Middle frontal gyrus (tissue), 1 donor: Measurements from ENCODE around the gene DIS3L2.
A peak's percentile ranks its signal among the peaks of the same experiment; 100 is the strongest.
"Not testable (repeated sequence)": the region's sequence is repeated elsewhere in the genome, so short reads cannot be mapped to it uniquely, and the experiment has no call there.

Experiments used
- DNase-seq: peaks from one replicate; pipeline ENCODE4 v3.0.0-alpha.2; 2015; ENCODE audit warnings: low spot score; ENCODE audit errors: extremely low spot score

The DIS3L2 gene

DNA sequence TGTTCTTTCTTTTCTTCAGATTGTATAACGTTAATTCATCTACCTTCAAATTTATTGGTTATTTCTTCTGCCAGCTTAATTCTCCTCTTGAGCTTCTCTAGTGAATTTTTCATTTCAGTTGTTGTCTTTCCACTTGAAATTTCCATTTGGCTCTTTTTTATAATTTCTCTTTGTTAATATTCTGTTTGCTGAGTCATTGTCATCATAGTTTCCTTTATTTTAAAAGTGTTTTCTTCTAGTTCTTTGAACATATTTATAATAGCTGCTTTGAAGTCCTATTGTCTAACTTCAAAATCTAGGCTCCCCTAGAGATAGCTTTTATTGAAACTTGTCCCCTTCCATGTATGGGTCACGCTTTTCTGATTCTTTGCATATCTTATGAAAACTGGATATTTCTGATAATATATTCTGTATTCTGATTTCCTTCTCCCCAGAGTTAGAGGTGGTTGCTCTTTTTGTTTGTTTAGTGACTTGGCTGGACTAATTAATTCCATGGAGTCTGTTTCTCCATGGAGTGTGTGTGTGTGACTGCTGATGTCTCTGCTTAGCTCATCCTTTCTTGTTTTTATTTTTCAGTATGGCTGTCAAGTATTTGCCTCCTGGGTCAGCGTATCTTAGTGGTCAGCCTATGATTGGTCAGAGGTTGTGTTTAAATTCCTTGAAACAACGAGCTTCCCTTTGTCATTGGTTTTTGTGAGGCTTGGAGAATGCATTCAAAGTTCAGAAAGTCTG is 47.6 kb downstream of the DIS3L2 start:
- no peak for DNase-seq

DNA sequence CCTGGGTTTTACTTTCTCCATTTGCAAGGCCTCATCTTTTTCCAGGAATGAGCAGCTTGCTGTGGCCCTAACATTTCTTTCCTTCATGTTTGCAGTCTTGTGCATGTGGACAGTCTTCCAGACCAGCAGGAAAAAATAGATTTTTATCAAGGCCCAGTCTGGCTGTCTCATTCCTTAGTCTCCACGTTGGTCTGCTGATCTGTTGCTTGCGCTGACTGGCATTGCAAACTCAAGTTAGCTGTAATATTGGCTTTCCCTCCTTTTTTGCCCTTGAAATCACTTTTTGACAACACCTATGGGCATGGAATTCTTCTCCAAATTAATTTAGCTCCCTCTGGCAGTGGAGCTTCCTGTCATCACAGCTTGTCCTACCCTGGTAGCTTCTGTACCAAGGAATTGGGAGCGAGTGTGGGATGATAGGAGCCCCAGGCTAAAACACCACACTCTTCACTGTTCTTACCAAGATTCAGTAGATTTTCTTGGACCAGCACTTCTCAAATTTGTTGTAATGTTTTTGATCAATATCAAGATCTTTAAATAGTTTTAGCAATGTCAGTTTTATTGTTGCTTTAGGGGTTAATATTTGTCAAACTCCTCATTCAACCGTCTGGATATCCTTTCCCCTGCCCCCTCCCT is 48.2 kb downstream of the DIS3L2 start:
- DNase-seq: no peak

DNA sequence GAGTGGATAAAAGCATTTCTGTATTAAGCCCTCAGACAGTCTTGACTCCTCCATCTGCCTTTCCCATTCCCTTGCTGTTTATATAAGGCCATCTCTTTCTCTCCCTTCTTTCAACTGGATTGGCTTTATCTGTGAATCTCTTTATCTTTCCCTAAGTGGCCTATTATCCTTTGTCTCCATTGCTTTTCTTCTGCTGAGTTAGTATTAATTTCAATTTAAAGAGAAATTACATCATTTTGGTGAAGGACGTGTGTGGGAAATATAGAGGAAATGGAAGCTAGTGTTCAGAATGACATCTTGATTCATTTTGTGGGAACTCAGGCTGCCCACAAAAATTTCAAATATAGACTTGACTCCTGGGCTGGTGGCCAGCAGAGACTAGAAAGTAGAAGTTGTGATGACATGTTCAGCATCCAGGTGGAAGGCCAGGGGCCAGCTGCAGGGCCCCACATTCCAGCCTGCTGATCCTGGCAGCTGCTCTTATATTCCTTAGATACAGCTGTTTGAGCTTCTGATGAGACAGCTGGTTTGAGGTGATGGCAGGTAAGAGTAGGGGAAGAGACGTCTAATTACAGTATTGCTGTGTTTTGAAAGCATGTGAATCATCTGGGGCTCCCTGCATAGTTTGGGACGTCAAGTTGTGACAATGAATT is 52.3 kb downstream of the DIS3L2 start:
- no peak for DNase-seq

DNA sequence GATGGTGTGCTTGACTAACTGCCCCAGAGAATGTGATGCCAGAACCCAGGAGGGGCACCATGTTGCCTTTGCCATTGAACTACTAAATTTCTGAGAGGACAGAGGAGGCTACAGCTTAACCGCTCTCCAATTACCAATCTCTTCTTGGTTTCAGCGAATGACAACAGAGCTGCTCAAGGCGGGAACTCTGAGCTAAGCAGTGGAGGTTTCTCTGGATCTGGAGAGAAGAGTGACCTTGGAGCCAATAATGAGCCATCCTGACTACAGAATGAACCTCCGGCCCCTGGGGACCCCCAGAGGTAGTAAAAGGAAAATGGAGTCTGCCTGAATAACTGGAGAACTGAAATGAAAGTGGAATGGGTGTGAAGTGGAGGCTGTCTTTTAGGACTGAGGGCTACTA is 53.2 kb downstream of the DIS3L2 start:
- no peak for DNase-seq

DNA sequence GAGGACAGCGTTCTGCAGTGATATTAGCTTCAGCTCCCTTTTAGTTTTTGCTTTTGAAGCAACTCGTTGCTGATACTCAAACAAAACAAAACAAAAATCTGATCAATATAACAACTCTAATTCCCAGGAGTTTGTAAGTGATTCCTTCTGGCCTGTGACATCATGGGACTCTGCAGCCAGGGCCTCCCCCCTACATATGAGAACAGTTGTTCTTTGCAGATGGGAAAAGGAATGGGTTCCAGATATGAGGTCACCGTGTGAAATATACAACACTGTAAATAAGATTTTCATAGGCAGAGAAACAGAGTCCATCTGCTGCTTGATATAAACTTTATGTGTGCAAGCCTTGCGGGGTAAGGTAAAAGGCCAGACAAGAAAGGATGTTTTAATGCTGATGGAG is 56.7 kb downstream of the DIS3L2 start:
- DNase-seq: no peak

DNA sequence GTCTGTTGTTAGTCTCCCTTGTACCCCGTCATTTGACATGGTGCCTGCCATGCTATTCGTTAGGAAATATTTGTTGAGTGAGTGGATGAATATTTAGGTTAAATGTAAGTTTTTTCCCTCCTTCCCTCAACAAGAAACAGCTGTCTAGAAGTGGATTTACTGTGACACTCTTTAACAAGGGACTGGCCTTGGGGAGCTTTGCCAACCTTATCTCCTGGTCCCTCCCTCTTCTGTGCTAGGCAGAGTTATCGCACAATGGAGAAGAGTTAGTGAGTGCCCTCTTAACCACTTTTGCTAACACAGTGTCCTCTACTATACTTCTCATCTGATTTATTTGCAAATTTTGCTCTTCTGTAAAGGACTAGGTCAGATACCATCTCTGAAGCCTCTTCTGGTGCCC is 61.2 kb downstream of the DIS3L2 start:
- no peak for DNase-seq

DNA sequence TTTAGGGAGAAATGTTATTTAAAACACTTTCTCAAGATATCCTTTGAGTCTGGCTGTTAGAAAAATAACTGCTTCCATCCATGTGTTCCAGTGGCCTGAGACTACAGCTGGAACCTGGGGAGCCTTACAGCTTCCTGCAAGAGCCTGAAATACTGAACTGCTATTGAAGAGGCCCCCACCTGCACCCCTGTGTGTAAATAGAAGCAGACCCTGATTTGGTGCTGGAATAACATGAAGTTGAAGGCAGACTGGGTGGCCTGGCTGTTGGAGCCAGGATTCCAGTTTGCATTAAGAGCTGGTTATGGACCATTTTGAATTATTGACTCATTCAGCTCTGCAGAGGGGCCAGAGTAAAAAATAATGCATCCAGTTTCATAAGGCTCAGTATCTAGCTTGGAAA is 61.9 kb downstream of the DIS3L2 start:
- DNase-seq: no peak

DNA sequence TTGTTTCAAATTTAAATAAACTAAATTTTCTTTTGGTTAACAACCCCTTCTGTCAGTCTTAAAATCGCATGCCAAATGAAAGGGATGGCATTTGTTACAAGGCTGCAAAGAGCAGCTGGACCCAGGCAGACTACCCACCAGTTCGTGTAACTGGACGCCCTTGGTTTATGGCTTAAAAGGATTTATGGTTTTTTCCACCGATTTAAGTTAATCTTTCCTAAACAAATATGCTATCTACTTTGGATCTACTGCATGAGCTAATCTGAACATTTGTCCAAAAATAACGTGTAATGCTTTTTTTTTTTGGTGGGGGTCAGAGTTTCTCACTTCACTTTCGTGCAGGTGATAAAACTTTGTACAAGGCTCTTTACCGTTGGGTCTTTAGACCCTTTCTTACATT is 62.9 kb downstream of the DIS3L2 start:
- no peak for DNase-seq

DNA sequence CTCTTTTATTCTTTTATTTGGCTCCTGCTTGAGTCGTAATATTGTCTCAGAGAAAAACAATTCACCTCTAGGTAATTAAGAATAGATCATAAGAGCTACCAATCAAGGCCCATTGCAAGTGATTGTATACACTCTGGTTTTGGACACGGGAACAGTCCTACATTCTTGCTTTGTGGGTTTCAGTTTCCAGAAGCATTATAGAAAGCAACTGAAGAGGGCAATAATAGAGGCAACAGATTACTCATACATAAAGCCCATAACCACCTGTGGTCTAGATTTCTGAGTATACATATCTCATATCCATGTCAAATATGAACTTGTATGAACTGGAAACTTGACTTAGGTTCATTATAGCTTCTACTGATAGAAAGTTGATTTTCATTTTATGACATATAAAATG is 65.4 kb downstream of the DIS3L2 start:
- DNase-seq: no peak

DNA sequence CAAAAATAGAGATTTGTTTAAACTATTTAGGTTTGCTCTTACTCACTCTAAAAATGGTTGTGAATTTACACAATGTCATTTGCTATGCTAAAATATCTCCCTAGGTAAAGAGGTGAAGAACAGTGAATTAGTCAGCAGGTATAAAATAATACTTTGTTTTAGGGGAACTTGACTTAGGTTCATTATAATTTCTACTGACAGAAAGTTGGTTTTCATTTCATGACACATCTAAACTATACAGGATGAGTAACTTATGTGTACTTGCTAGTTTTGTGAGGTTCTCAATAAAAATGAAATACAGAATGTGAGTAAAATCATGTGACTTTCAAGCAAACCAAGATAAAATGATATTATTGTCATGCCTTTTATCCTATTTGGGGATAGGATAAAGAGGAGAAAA is 66.0 kb downstream of the DIS3L2 start:
- no peak for DNase-seq

DNA sequence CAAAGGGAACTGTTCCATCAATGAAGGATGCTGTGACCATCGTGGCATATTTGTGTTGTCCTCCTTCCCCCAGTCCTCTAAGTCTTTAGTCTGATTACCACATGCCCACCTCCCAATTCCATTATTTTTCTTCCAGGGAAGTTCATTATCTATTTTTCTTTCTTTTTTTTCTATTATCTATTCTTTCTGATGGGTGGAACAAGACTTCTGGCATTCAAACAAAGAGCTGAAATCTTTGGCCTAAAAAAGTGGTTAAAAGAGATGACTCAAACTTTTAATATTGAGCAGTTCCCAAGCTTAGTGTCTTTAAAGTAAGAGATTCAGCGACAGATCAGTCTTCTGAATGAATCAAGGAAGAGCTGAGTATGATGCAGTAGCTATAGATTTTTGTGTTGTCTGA is 66.6 kb downstream of the DIS3L2 start:
- DNase-seq: no peak

DNA sequence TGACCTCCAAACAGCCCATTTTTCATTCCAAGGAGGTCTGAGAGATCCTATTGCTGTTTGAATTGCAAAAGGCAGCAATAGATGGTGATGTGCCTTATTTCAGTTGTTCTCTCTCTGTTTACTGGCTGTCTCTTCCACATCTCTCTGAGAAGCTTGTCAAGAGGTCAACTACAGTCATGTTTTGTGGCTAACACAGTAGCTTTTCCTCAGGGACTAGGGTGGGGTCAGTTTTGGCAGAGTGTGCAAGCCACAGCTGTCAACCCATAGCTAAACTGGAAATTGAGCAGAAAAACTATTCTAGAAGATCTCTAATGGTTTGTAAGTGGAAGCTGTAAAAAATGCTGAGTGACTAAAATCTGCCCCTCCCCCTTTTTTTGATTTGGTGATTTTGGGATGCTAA is 67.1 kb downstream of the DIS3L2 start:
- DNase-seq: no peak

DNA sequence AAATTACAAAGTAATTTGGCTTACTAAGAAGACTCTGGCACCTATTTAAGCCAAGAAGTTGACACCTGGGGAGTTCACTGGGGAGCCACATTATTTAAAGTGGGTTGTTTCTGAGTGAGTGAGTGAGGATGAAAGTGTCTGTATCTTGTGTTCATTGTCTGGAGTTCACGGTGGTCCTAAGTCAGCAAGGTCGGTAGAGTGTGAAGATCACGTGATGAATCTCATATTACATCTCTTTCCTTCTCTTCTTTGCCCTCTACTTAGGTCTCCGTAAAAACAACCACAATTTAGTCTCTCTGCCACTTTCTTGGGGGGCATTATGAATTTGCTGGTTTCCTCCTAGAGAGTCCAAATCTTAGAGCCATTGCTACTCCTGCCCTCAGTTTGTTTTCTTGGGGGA is 67.8 kb downstream of the DIS3L2 start:
- no peak for DNase-seq

DNA sequence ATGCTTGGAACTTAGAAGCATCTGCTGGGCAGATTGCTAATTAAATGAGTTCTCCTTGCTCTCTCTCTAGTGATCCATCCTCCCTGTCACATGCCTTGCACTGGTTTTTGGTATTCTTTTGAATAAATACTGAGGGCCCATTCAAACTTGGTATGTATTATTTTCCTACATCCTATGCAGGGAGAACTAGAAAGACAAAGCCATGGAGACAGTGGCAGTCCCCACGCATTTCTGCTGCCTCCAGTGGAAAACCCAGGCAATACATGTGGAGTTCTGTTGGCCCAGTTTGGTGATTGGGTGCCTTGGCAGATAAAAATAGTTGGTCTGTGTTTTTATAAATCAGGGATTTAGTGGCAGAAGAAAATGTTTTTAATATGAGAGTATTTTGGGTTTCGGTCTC is 68.7 kb downstream of the DIS3L2 start:
- no peak for DNase-seq

DNA sequence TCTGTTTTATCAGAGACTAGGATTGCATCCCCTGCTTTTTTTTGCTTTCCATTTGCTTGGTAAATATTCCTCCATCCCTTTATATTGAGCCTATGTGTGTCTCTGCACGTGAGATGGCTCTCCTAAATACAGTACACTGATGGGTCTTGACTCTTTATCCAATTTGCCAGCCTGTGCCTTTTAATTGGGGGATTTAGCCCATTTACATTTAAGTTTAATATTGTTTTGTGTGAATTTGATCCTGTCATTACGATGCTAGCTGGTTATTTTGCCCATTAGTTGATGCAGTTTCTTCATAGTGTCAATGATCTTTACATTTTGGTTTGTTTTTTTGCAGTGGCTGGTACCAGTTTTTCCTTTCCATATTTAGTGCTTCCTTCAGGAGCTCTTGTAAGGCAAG is 73.8 kb downstream of the DIS3L2 start:
- DNase-seq: not testable (repeated sequence)

DNA sequence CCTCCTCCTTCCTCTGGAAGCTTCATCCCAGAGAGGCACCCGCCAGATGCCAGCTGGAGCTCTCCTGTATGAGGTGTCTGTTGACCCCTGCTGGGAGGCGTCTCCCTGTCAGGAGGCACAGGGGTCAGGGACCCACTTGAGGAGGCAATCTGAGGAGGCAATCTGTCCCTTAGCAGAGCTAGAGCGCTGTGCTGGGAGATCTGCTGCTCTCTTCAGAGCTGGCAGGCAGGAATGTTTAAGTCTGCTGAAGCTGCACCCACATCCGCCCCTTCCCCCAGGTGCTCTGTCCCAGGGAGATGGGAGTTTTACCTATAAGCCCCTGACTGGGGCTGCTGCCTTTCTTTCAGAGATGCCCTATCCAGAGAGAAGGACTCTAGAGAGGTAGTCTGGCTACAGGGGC is 75.4 kb downstream of the DIS3L2 start:
- not testable (repeated sequence) for DNase-seq

DNA sequence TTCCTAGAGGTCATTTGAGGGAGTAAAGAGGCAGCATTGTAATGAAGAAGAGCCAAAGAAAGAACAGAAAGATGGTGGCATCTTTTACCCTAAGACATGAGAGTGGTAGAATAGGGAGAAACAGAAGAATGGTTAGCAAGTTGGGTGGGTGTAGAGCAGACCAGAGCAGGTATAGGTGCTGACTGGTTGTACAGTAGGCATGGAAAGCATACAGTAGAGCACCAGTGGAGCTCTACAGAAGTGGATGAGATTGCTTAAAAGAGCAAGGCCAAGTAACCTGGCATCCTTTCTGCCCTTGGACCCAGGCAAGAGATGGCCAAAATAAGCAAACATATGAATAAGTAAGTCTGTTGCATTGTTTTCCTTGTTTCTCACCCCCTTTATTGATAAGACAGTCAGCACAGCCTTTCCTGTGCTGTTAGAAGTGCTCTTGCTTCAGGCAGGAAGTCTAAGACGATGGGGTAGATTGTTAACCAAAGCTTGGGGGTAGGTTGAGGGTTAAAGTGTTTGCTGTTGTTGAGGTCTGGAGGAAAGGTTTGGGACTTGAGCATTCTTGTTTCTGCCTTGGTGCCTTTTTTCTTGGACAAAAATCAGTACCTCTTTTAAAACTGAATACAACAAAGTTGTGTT is 76.9 kb downstream of the DIS3L2 start:
- DNase-seq: no peak

DNA sequence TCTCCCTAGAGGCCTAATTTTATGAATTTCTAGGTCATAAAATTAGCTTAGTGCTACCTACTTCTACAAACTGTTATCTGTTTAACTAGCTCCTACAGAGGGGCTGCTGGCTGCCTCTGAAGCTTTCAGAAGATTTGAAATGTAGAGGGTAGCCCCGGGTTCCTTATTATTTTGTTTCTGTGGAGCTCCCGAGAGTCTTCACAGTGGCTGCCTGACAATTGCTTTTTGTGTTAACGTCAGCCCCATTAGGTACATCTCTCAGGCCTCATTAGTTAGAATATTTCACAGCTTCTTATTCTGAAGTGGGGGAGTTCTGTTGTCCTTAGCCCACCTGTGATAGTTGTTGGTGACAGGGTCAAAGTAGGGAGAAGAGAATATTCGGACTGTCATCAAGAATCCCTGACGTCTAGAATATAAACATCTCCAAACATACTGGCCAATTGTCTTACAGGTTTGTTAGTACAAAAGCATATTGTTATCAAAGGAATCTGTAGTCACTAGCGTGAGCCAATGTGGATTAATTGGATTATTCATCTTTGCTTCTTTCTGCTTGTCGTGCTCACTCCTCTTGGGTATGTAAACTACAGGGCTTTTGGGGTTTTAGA is 77.5 kb downstream of the DIS3L2 start:
- DNase-seq: peak; percentile 27

DNA sequence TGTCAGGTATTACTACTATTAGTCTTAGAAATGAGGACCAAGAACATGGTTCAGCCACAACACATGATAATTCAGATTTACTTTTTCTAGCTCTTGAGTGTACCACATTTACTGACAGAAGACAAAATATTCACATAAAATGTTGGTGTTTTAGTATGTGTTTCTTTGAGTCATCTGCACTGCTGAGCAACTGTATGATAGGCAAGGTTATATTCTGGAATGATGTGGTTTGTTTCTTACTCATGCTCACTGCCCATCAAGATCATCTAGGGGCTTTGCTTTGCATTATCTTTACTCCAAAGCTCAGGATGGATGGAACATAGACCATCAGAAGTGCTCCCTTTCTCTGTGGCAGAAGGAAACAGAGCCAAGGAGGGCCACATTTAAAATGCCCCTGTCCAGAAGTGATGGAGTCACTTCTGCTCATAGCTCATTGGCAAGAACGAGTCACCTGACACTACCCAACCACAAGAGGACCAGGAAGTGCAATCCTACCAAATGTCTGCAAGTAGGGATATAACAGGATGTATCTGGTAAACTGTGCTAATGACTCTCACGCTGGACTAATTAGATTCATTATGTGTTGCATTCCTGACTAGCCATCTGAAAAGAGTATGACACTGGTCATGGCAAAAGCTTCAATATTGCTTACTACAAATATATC is 81.5 kb downstream of the DIS3L2 start:
- no peak for DNase-seq

DNA sequence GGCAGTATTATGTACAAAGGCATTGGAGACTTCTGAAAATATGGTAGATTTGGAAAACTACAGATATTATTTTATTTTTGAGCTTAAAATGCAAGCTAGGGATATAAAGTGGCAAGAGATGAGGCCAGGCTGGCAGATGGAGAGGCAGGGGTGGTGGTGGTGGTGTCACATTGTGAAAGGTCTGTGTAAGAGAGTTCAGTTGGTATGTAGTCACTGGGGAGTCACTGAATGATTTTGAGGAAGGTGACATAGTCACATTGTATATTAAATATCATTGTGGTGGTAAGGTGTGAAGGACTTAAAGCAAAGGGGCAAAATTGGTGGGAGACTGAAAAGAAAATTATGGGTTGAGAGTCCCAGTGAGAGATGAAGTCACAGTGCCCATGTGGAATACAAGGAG is 82.5 kb downstream of the DIS3L2 start:
- DNase-seq: no peak

DNA sequence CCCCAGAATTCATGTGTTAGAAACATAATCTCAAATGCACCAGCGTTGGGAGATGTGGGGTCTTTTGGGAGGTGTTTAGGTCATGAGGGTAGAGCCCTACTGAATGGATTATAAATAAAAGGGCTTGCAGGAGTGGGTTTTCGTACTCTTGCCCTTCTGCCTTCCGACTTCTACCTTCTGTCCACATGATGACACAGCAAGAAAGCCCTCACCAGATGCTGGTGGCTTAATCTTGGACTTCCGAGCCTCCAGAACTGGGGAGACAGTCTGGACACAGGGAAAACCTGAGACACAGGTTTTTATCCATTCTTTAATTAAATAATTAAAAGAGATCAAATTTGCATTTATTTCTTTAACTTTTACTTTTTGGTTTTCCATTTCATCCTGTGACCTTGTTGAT is 87.8 kb downstream of the DIS3L2 start:
- DNase-seq: no peak
